Measurements from ENCODE around the gene CCL27. TPM values are rescaled to one million over a fixed set of nuclear protein-coding genes. Genes with fewer than 3 reads are reported as not detected.

CCL27 gene
- total and polyA plus RNA-seq, 10 of the 15 experiments (the other 5 are each of a cell fraction or from before 2014, with no cell fraction given): 0.45 TPM; not detected in 9

- no TSS peak for BruUV-seq (replicated peaks)
- Histone ChIP-seq H3K4me3 (peak overlapping the region; percentile 81), H3K27ac (ENCODE audit: control insufficient read depth, insufficient read depth) (no peak overlapping the region), H3K9me3 (replicated peaks; ENCODE audit: control insufficient read depth, insufficient read depth, low read length) (no peaks in the 10 kb centered on the region; the same call in 2 of the 3 replicates), H4K20me1 (ENCODE audit: control insufficient read depth, insufficient read depth) (no peaks in the 10 kb centered on the region), H3K4me2 (ENCODE audit: control insufficient read depth, insufficient read depth) (peak overlapping the region; percentile 86), H2AFZ (ENCODE audit: control insufficient read depth, low read depth, low read length) (peak overlapping the region; percentile 95), H3K36me3 (ENCODE audit: control insufficient read depth in 2 of 2, insufficient read depth in 2 of 2, low read length in 1 of 2) (peaks cover 3 to 5% of the 10 kb centered on the region in 2 experiments; a peak in 2 of 4 replicates), H3K9ac (ENCODE audit: control insufficient read depth, insufficient read depth, low read length) (peak overlapping the region; percentile 98), H3K27me3 (replicated peaks in 1 of 2; ENCODE audit: control insufficient read depth in 2 of 2, insufficient read depth in 2 of 2, low read length in 1 of 2) (no peaks in the 10 kb centered on the region), H3K79me2 (ENCODE audit: control insufficient read depth, insufficient read depth, low read length) (peaks cover 6% of the 10 kb centered on the region), H3K4me1 (ENCODE audit: control insufficient read depth, insufficient read depth, low read length) (peaks cover 6% of the 10 kb centered on the region; the same call in 1 of the 2 replicates)
- ChIA-PET CTCF (interaction anchor here (0.7 to 5.6 kb wide), 4 partner anchors 17 to 89 kb away, joined by 3 to 118 read pairs (median 5); partner anchors contain the start of gene SIGMAR1), POLR2A (interaction anchor here (0.9 to 2.2 kb wide), 3 partner anchors 7 to 25 kb away, joined by 3 to 8 read pairs (median 5); partner anchors contain the start of genes DCTN3 and SIGMAR1), RAD21 (ENCODE audit: unreplicated experiment) (no interaction called here), SMC1A (ENCODE audit: uncharacterized antibody, unreplicated experiment) (interaction anchor here (0.6 to 2.4 kb wide), 4 partner anchors 8 to 503 kb away, joined by 3 to 13 read pairs (median 4); partner anchors contain the start of genes ATOSB, DCTN3 and SIGMAR1)
- FAIRE-seq (peak; percentile 78), DNase-seq (ENCODE audit: low read depth, low spot score) (no peak), ATAC-seq (peak; percentile 82)
- WGBS (ENCODE audit: insufficient coverage, insufficient replicate concordance, low lambda C conversion rate, missing lambda C conversion rate): under 1% methylated on average over 15 of the region's 15 CpGs
- intact Hi-C loops (cut with micrococcal nuclease; ENCODE audit: unreplicated experiment): loop anchor here (1.0 kb wide), 1 partner anchor 21 kb away; no protein-coding TSS in a partner anchor
- in situ Hi-C loops (cut with MboI): no loop called here
- TF ChIP-seq CBX3 (IDR thresholded peaks at IDR 0.05; ENCODE audit: borderline replicate concordance, low read depth) (no peak), CHD1 (IDR thresholded peaks at IDR 0.05; ENCODE audit: low read depth, low read length) (no peak), MXI1 (IDR thresholded peaks at IDR 0.05; ENCODE audit: low read depth, low read length) (no peak), CBX5 (IDR thresholded peaks at IDR 0.05; ENCODE audit: low read depth) (no peak), BCL11A (IDR thresholded peaks at IDR 0.05; ENCODE audit: low read depth, low read length) (no peak), SREBF2 (IDR thresholded peaks at IDR 0.05; ENCODE audit: low read length) (no peak), ZNF687 (IDR thresholded peaks at IDR 0.05) (no peak), RAD21 (IDR thresholded peaks at IDR 0.05; ENCODE audit: insufficient read depth, low read depth, low read length) (peak; percentile 37), BMI1 (IDR thresholded peaks at IDR 0.05; ENCODE audit: borderline replicate concordance) (no peak), ZNF217 (IDR thresholded peaks at IDR 0.05) (no peak), POU2F2 (IDR thresholded peaks at IDR 0.05; ENCODE audit: borderline replicate concordance, low read depth, low read length) (no peak), STAT3 (IDR thresholded peaks at IDR 0.05; ENCODE audit: low read depth, low read length) (no peak), POLR2AphosphoS5 (IDR thresholded peaks at IDR 0.05; ENCODE audit: low read length) (no peak)
- TF ChIP-seq, protein P1, sequence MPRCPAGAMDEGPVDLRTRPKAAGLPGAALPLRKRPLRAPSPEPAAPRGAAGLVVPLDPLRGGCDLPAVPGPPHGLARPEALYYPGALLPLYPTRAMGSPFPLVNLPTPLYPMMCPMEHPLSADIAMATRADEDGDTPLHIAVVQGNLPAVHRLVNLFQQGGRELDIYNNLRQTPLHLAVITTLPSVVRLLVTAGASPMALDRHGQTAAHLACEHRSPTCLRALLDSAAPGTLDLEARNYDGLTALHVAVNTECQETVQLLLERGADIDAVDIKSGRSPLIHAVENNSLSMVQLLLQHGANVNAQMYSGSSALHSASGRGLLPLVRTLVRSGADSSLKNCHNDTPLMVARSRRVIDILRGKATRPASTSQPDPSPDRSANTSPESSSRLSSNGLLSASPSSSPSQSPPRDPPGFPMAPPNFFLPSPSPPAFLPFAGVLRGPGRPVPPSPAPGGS (IDR thresholded peaks at IDR 0.05; ENCODE audit: borderline replicate concordance, insufficient read depth, low read depth, low read length, poor library complexity, severe bottlenecking): no peak
- TF ChIP-seq, protein P2, sequence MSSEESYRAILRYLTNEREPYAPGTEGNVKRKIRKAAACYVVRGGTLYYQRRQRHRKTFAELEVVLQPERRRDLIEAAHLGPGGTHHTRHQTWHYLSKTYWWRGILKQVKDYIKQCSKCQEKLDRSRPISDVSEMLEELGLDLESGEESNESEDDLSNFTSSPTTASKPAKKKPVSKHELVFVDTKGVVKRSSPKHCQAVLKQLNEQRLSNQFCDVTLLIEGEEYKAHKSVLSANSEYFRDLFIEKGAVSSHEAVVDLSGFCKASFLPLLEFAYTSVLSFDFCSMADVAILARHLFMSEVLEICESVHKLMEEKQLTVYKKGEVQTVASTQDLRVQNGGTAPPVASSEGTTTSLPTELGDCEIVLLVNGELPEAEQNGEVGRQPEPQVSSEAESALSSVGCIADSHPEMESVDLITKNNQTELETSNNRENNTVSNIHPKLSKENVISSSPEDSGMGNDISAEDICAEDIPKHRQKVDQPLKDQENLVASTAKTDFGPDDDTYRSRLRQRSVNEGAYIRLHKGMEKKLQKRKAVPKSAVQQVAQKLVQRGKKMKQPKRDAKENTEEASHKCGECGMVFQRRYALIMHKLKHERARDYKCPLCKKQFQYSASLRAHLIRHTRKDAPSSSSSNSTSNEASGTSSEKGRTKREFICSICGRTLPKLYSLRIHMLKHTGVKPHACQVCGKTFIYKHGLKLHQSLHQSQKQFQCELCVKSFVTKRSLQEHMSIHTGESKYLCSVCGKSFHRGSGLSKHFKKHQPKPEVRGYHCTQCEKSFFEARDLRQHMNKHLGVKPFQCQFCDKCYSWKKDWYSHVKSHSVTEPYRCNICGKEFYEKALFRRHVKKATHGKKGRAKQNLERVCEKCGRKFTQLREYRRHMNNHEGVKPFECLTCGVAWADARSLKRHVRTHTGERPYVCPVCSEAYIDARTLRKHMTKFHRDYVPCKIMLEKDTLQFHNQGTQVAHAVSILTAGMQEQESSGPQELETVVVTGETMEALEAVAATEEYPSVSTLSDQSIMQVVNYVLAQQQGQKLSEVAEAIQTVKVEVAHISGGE (CRISPR knock-in tag; IDR thresholded peaks at IDR 0.05): no peak
Observed at GRCh38 chr9:34612788-34613390, 49.6 kb downstream of the CCL27 start.
